Heart right ventricle (tissue), 16 donors: ENCODE data around the gene POU3F1. TPM values are rescaled to one million over a fixed set of nuclear protein-coding genes. Genes with fewer than 3 reads are reported as not detected.

Source experiments
- ATAC-seq, 8 donors: fragments of 200-7000 bp; cut with Tn5 transposase; one replicate each; pipeline ENCODE4 v1.9.1; 2020; ENCODE audit warnings: mild to moderate bottlenecking in 8 of 8, moderate library complexity in 8 of 8, moderate number of reproducible peaks in 1 of 8
- DNase-seq, 2 donors: peaks; one replicate each; pipeline ENCODE4 v3.0.0-alpha.2; 2020
- H3K27ac ChIP-seq, 10 donors: fragments of 200-600 bp; sonication (generic) in 2 of 10; one replicate each; pipeline versions ENCODE4 v1.5.0 to v1.8.0; 2020 to 2022; ENCODE audit warnings: mild to moderate bottlenecking in 3 of 10
- H3K27me3 ChIP-seq, 7 donors: fragments of 200-600 bp; one replicate each; pipeline ENCODE4 v1.8.0; 2021 to 2022; ENCODE audit warnings: mild to moderate bottlenecking in 2 of 7
- H3K36me3 ChIP-seq, 9 donors: fragments of 200-600 bp; sonication (generic) in 1 of 9; one replicate each; pipeline versions ENCODE4 v1.5.0 to v1.8.0; 2020 to 2022; ENCODE audit warnings: mild to moderate bottlenecking in 2 of 9
- H3K4me1 ChIP-seq, 9 donors: fragments of 200-600 bp; sonication (generic) in 1 of 9; one replicate each; pipeline versions ENCODE4 v1.5.0 to v1.8.0; 2020 to 2022; ENCODE audit warnings: mild to moderate bottlenecking in 4 of 9
- H3K4me3 ChIP-seq, 10 donors: fragments of 200-600 bp; sonication (generic) in 2 of 10; one replicate each; pipeline versions ENCODE4 v1.5.0 to v1.8.0; 2020 to 2022; ENCODE audit warnings: mild to moderate bottlenecking in 7 of 10, moderate library complexity in 2 of 10
- H3K9me3 ChIP-seq, 11 donors: fragments of 200-600 bp in 10 of 11; sonication (generic) in 2 of 11; one replicate each; pipeline versions ENCODE4 v1.5.0 to v1.8.0; 2013 to 2022; ENCODE audit warnings: mild to moderate bottlenecking in 2 of 11, control low read depth in 1 of 11, moderate library complexity in 1 of 11
- CTCF ChIP-seq, 9 donors: fragments of 200-600 bp; sonication (generic) in 2 of 9; IDR thresholded peaks; one replicate each; pipeline versions ENCODE4 v1.5.0 to v1.8.0; 2021 to 2022; ENCODE audit warnings: antibody characterized with exemption in 9 of 9, mild to moderate bottlenecking in 5 of 9, moderate library complexity in 1 of 9
- WGBS, 2 donors: extraction: QIAGEN DNeasy Blood & Tissue Kit; methylation state at CpG; one replicate each; pipeline ENCODE4 v1.1.7; 2013; ENCODE audit warnings: inconsistent platforms in 1 of 2; 5-methylcytosine and 5-hydroxymethylcytosine counted together
- intact Hi-C, 10 donors: fragments of 100-400 bp; cut with DNase I; formaldehyde crosslinking; loops; one replicate each; pipeline versions ENCODE4 v1.11.1 to v1.14.2; 2022
- polyA plus RNA-seq, 2 donors: library from polyadenylated mRNA; stranded (reverse); fragments of 200-250 nt; gene quantifications; one replicate each; pipeline ENCODE4 v1.2.3, GENCODE V29; 2013
- total RNA-seq, 10 donors: library from RNA; stranded (reverse); fragmentation: NEBNext Ultra II Directional in 3 of 10; extraction: Animal tissue kit (Norgen Biotek cat#: 25700) in 3 of 10; gene quantifications; one replicate each; pipeline versions ENCODE4 v1.2.1 to v1.2.4, GENCODE V29; 2021 to 2023
- donor health status: Arrhythmogenic right ventricular cardiomyopathy.
- donor health status: ischemic (EF 13 %, LVEDD 7.1; RV severe dilation, severe dysfunction).
- donor health status: healthy with polysubstance abuse.
- donor health status: DM: no; HTN: yes; CAD: no.
- donor health status: DM: no; HTN: no; CAD: no.
- donor health status: ischemic (EF 25% LVEDD 6.9; RV normal size, moderate dysfunction).
- donor health status: ischemic (EF 25% LVEDD 5.7; RV mildly dilated, moderate dysfunction).
- donor health status: healthy.
- donor health status: DM: yes; HTN: yes; CAD: no.
- donor health status: Ischemic cardiomyopathy.
- donor health status: ischemic (EF 35%, LVEDD 5.7; RV mildly dilated, moderate dysfunction).
- donor health status: nonischemic (EF 11% LVEDD 7.7; RV severe dilation, severe dysfunction).
- donor health status: DM: yes; HTN: yes; CAD: no.
- donor health status: PGD.
- donor health status: ischemic (EF 29% LVEDD 5.4; RV normal size, mild dysfunction).
- donor health status: nonischemic (EF 23%, LVEDD 6.1; RV moderate dilation, normal function).

Gene POU3F1
- total and polyA plus RNA-seq, 12 donors: 0.03 to 0.22 (median 0.13) TPM; not detected in 9

- intact Hi-C loops: no loop called here
- TF ChIP-seq CTCF (IDR thresholded peaks at IDR 0.05): no peak
- WGBS, 2 donors: 88% methylated on average over 6 of the region's 6 CpGs
- peaks cover 12 to 52% (median 26%) of the 10 kb centered on the region in 9 donors for H3K4me1 ChIP-seq
- ATAC-seq (no peak), DNase-seq (no peak)
- no peak overlapping the region for H3K4me3 ChIP-seq
- peaks cover 0 to 4% (median 0%) of the 10 kb centered on the region in 11 donors for H3K9me3 ChIP-seq
- no peaks in the 10 kb centered on the region for H3K27me3 ChIP-seq
- H3K27ac ChIP-seq: peak overlapping the region in 2 of 10 donors; percentile 61 to 72
- H3K36me3 ChIP-seq: peaks cover 0 to under 1% (median 0%) of the 10 kb centered on the region in 9 donors
Measured at GRCh38 chr1:38009841-38010180, 36.8 kb downstream of the POU3F1 start.

- ATAC-seq: no peak
- H3K36me3 ChIP-seq: no peaks in the 10 kb centered on the region
- H3K9me3 ChIP-seq: peaks cover 0 to 4% (median 0%) of the 10 kb centered on the region in 11 donors
- WGBS, 2 donors: 71 to 75% methylated on average over 8 of the region's 8 CpGs
- H3K27me3 ChIP-seq: no peaks in the 10 kb centered on the region
- no peak overlapping the region for H3K4me3 ChIP-seq
- peak overlapping the region in 6 of 10 donors; percentile 0 to 72 (median 44) for H3K27ac ChIP-seq
- peaks cover 11 to 49% (median 24%) of the 10 kb centered on the region in 9 donors for H3K4me1 ChIP-seq
- no peak for DNase-seq
- intact Hi-C loops: no loop called here
- TF ChIP-seq CTCF (IDR thresholded peaks at IDR 0.05): no peak
Measured at GRCh38 chr1:38009088-38009840, 37.3 kb downstream of the POU3F1 start.

GRCh38 chr1:38006008-38006828 is 40.4 kb downstream of the POU3F1 start:
- H3K4me3 ChIP-seq: peak overlapping the region in 9 of 10 donors; percentile 56 to 89 (median 71)
- H3K9me3 ChIP-seq: no peaks in the 10 kb centered on the region
- H3K27ac ChIP-seq: peak overlapping the region; percentile 51 to 97 (median 87)
- 51 to 60% methylated on average over 12 of the region's 12 CpGs for WGBS, 2 donors
- ATAC-seq: peak; percentile 35 to 82 (median 62)
- no peaks in the 10 kb centered on the region for H3K36me3 ChIP-seq
- DNase-seq: peak; percentile 71 to 75
- no peaks in the 10 kb centered on the region for H3K27me3 ChIP-seq
- intact Hi-C loops: no loop called here
- H3K4me1 ChIP-seq: peaks cover 16 to 57% (median 33%) of the 10 kb centered on the region in 9 donors
- TF ChIP-seq CTCF (IDR thresholded peaks at IDR 0.05): no peak

GRCh38 chr1:38005195-38006007 is 41.2 kb downstream of the POU3F1 start, which contains the start of gene FHL3:
Gene FHL3 (minus strand): TSS chr1:38005514. CDS start chr1:37999412, 6,102 bp downstream.
- no peak for TF ChIP-seq CTCF (IDR thresholded peaks at IDR 0.05)
- WGBS, 2 donors: 3 to 7% methylated on average over 24 to 71 of the region's 83 CpGs
- intact Hi-C loops: no loop called here
- ATAC-seq (peak; percentile 55 to 74 (median 66)), DNase-seq (peak; percentile 76 to 80)
- Histone ChIP-seq H3K4me3 (peak within 1 kb of the TSS; percentile 51 to 89 (median 70)), H3K4me1 (peaks cover 22 to 65% (median 41%) of the 10 kb centered on the region in 9 donors), H3K27me3 (no peaks in the 10 kb centered on the region), H3K27ac (peak within 1 kb of the TSS; percentile 75 to 97 (median 90)), H3K9me3 (no peaks in the 10 kb centered on the region), H3K36me3 (no peaks in the 10 kb centered on the region)
